ENCODE data around the gene PLIN4.
A peak's percentile ranks its signal among the peaks of the same experiment; 100 is the strongest.

PLIN4 gene

DNA sequence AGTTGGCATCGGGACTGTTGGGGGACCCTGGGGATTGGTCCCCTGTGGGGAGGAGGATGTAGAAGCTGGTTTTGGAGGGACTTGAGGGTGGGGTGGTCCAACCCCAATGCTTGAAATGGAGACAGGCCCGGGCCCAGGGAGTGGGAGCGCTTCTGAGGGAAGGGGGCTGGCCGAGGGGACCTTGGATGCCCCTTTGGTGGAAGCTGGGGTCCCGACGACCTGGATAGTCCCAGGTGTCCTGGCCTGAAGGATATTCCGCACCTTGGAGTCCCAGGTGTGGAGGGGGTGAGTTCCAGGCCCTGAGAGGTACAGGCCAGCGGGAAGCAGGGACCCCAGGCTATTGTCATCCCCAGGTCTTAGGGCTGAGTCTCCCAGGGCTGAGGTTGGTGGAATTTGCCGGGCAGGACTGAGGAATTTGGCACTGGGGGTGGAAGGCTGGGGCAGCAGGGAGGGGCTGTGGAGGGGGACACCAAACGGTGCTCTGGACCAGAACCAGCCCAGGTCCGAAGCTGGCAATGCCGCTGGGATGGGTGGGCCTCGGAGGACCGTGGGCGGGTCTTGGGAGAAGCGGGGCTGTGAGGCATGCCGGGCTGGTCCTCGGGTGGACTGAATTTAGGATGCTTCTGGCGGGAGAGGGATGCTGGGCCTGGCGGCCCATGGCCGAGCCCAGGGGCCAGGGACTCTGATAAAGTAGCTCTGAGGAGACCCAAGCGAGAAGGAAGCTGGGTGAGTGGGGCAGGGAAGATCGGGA, 44.3 kb downstream of the PLIN4 start:
- peak overlapping the region; percentile 98; the same call in 1 of the 2 replicates for H3K4me3 ChIP-seq (ENCODE audit: low read depth, low read length)
- no peak for DNase-seq (ENCODE audit: low read depth)
- TF ChIP-seq, protein P1, sequence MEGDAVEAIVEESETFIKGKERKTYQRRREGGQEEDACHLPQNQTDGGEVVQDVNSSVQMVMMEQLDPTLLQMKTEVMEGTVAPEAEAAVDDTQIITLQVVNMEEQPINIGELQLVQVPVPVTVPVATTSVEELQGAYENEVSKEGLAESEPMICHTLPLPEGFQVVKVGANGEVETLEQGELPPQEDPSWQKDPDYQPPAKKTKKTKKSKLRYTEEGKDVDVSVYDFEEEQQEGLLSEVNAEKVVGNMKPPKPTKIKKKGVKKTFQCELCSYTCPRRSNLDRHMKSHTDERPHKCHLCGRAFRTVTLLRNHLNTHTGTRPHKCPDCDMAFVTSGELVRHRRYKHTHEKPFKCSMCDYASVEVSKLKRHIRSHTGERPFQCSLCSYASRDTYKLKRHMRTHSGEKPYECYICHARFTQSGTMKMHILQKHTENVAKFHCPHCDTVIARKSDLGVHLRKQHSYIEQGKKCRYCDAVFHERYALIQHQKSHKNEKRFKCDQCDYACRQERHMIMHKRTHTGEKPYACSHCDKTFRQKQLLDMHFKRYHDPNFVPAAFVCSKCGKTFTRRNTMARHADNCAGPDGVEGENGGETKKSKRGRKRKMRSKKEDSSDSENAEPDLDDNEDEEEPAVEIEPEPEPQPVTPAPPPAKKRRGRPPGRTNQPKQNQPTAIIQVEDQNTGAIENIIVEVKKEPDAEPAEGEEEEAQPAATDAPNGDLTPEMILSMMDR (IDR thresholded peaks at IDR 0.05; ENCODE audit: control insufficient read depth, extremely low read depth, insufficient read depth): no peak

GRCh38 chr19:4473011-4473762, 45.1 kb downstream of the PLIN4 start:
- TF ChIP-seq, protein P1 (IDR thresholded peaks at IDR 0.05; ENCODE audit: control insufficient read depth, extremely low read depth, insufficient read depth): no peak
- H3K4me3 ChIP-seq (ENCODE audit: low read depth, low read length): peak overlapping the region; percentile 98
- no peak for DNase-seq (ENCODE audit: low read depth)

DNA sequence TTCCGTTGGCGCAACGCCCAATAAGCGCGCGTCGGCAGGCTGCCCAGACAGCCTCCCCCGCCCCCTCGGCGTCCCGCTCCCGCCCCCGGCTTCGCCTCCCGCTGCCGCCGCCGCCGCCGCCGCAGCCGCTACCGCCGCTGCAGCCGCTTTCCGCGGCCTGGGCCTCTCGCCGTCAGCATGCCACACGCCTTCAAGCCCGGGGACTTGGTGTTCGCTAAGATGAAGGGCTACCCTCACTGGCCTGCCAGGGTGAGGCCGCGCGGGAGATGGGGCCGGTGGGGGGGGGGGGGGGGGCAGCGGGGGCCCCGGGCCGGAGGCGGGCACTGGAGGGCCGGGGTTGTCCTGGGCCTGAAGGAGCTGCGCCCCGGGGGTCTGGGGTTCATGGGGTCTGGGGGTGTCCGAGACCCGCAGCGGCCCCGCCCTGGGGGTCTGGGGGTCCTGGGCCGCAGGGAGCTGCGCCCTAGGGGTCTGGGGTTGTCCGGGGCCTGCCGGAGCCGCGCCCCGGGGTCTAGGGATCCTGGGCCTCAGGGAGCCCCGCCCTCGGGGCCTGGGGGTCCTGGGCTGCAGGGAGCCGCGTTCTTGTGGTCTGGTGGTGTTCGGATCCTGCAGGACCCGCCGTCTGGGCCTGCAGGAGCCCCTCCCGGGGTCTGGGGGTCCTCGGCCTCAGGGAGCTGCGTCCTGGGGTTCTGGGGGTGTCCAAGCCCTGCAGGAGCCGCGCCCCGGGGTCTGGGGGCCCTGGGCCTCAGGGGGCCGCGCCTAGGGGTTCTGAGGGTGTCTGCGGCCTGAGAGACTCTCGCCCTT, 45.9 kb downstream of the PLIN4 start, which contains the start of gene HDGFL2:
TSS of gene HDGFL2 (plus strand) at position 124 of the 801 bp plus-strand sequence. CDS start at position 178, 54 bp downstream.
- H3K4me3 ChIP-seq (ENCODE audit: low read depth, low read length): peak within 1 kb of the TSS; percentile 98
- TF ChIP-seq, protein P1 (IDR thresholded peaks at IDR 0.05; ENCODE audit: control insufficient read depth, extremely low read depth, insufficient read depth): no peak
- DNase-seq (ENCODE audit: low read depth): no peak

- H3K4me3 ChIP-seq (ENCODE audit: low read depth, low read length): peak overlapping the region; percentile 64
- TF ChIP-seq, protein P1 (IDR thresholded peaks at IDR 0.05; ENCODE audit: control insufficient read depth, extremely low read depth, insufficient read depth): no peak
- DNase-seq (ENCODE audit: low read depth): peak; percentile 100
These were observed 46.7 kb downstream of the PLIN4 start for GRCh38 chr19:4471403-4472173.

- TF ChIP-seq, protein P1 (IDR thresholded peaks at IDR 0.05; ENCODE audit: control insufficient read depth, extremely low read depth, insufficient read depth): no peak
- no peak overlapping the region for H3K4me3 ChIP-seq (ENCODE audit: low read depth, low read length)
- DNase-seq (ENCODE audit: low read depth): no peak
These were observed 50.5 kb downstream of the PLIN4 start for GRCh38 chr19:4467835-4468234.

All from LNCaP clone FGC (cell line).